SK-N-SH (cell line): ENCODE results near the gene GRIN2C. TPM values are rescaled to one million over a fixed set of nuclear protein-coding genes. Genes with fewer than 3 reads are reported as not detected.
A peak's percentile ranks its signal among the peaks of the same experiment; 100 is the strongest.

ENCODE experiments used
- CTCF ChIA-PET: fragments of 300-600, 350-600 bp; formaldehyde crosslinking; extraction: SDS; loops from one replicate; lab custom pipeline; 2021; lab: Yijun Ruan, JAX
- POLR2A ChIA-PET: fragments of 350-600 bp; sonication (Branson Sonifier 250); formaldehyde crosslinking; extraction: SDS; loops from one replicate; lab custom pipeline; 2020; ENCODE audit warnings: antibody characterized with exemption, inconsistent platforms; lab: Yijun Ruan, JAX
- DNase-seq: peaks from one replicate; pipeline ENCODE4 v3.0.0; 2012
- H2AFZ ChIP-seq: fragments of 200-600 bp; sonication (generic); 2 replicates; pipeline ENCODE4 v1.8.1; 2016; ENCODE audit warnings: antibody characterized with exemption, mild to moderate bottlenecking, low read depth
- H3F3A ChIP-seq: fragments of 200-600 bp; sonication (generic); replicated peaks from 2 replicates; pipeline ENCODE3; 2016; ENCODE audit warnings: antibody characterized with exemption, mild to moderate bottlenecking; ENCODE audit not compliant: insufficient read depth
- H3K27ac ChIP-seq, 2 experiments: fragments of 200-500 bp in 1 of 2; fragments of 200-600 bp in 1 of 2; sonication (Bioruptor generic) in 1 of 2; sonication (generic), shearing (Covaris generic) in 1 of 2; 2 replicates each; pipeline versions ENCODE4 v1.5.1 to v1.6.1; 2014 to 2016; ENCODE audit warnings: low read depth in 2 of 2, inconsistent platforms in 1 of 2, low read length in 1 of 2, mild to moderate bottlenecking in 1 of 2, mixed read lengths in 1 of 2
- H3K27me3 ChIP-seq: fragments of 200-600 bp; sonication (generic), shearing (Covaris generic); 2 replicates; pipeline ENCODE4 v1.6.1; 2016; ENCODE audit warnings: mixed run types; ENCODE audit not compliant: insufficient read depth
- H3K36me3 ChIP-seq, 2 experiments: fragments of 200-500 bp in 1 of 2; fragments of 200-600 bp in 1 of 2; sonication (Bioruptor generic) in 1 of 2; sonication (generic) in 1 of 2; replicated peaks in 1 of 2; 2 replicates each; pipeline versions ENCODE3 to v1.5.1; 2014 to 2016; ENCODE audit warnings: low read length in 1 of 2, mild to moderate bottlenecking in 1 of 2; ENCODE audit not compliant: insufficient read depth in 2 of 2, control insufficient read depth in 1 of 2
- H3K4me1 ChIP-seq, 2 experiments: fragments of 200-500 bp in 1 of 2; fragments of 200-600 bp in 1 of 2; sonication (Bioruptor generic) in 1 of 2; sonication (generic), shearing (Covaris generic) in 1 of 2; 2 replicates each; pipeline versions ENCODE4 v1.5.1 to v1.6.1; 2014 to 2016; ENCODE audit warnings: low read depth in 1 of 2, low read length in 1 of 2, mixed run types in 1 of 2; ENCODE audit not compliant: insufficient read depth in 2 of 2, control insufficient read depth in 1 of 2
- H3K4me2 ChIP-seq: fragments of 200-600 bp; sonication (generic), shearing (Covaris generic); 2 replicates; pipeline ENCODE4 v1.6.1; 2017; ENCODE audit warnings: mixed run types
- H3K4me3 ChIP-seq, 2 experiments: fragments of 200-500 bp in 1 of 2; fragments of 200-600 bp in 1 of 2; sonication (Bioruptor generic) in 1 of 2; sonication (generic), shearing (Covaris generic) in 1 of 2; 2 replicates each; pipeline versions ENCODE4 v1.5.1 to v1.8.1; 2014 to 2016; ENCODE audit warnings: low read depth in 2 of 2, inconsistent platforms in 1 of 2, low read length in 1 of 2, mild to moderate bottlenecking in 1 of 2, mixed read lengths in 1 of 2, moderate library complexity in 1 of 2
- H3K79me2 ChIP-seq: fragments of 200-600 bp; sonication (generic); 2 replicates; pipeline ENCODE4 v1.8.1; 2017; ENCODE audit warnings: mild to moderate bottlenecking; ENCODE audit not compliant: insufficient read depth
- H3K9ac ChIP-seq: fragments of 200-600 bp; sonication (generic); 2 replicates; pipeline ENCODE4 v1.6.1; 2017; ENCODE audit warnings: mixed run types
- H3K9me2 ChIP-seq: fragments of 200-600 bp; sonication (generic); 2 replicates; pipeline ENCODE4 v1.6.1; 2017; ENCODE audit warnings: mixed run types
- H3K9me3 ChIP-seq: fragments of 200-600 bp; sonication (generic); 2 replicates; pipeline ENCODE4 v1.6.1; 2017; ENCODE audit warnings: mixed run types, mild to moderate bottlenecking, moderate library complexity
- H4K20me1 ChIP-seq: fragments of 200-600 bp; sonication (generic); 2 replicates; pipeline ENCODE4 v1.6.1; 2017; ENCODE audit warnings: mild to moderate bottlenecking, mixed run types; ENCODE audit not compliant: insufficient read depth
- EZH2phosphoT487 ChIP-seq: fragments of 200-600 bp; sonication (generic); IDR thresholded peaks from 2 replicates; pipeline ENCODE4 v1.6.1; 2017; ENCODE audit warnings: low read depth, mixed run types, mild to moderate bottlenecking, antibody characterized with exemption, moderate library complexity, borderline replicate concordance
- IRF3 ChIP-seq: fragments of 150-350 bp; IDR thresholded peaks from 2 replicates; pipeline ENCODE4 v1.6.1; 2016; ENCODE audit warnings: mild to moderate bottlenecking, low read depth, low read length
- PBX3 ChIP-seq: IDR thresholded peaks from 2 replicates; pipeline ENCODE4; 2012
- RFX5 ChIP-seq: IDR thresholded peaks from 2 replicates; pipeline ENCODE4 v1.6.1; 2012; ENCODE audit warnings: mild to moderate bottlenecking, improper control_type of control experiment, low read length
- WGBS: methylation state at CpG from one replicate; pipeline ENCODE4 v1.1.6; 2017; ENCODE audit warnings: low lambda C conversion rate; 5-methylcytosine and 5-hydroxymethylcytosine counted together
- polyA plus RNA-seq, 3 experiments: library from polyadenylated mRNA; depleted of rRNA; stranded (reverse); fragments of >200 nt; gene quantifications; 2 replicates each; pipeline ENCODE4 v1.2.3, GENCODE V29; 2012

Gene GRIN2C
- polyA plus RNA-seq, 1 of the 3 experiments (the other 2 are of a cell fraction): 0.39 TPM

GRCh38 chr17:74861662-74862107 lies 2.0 kb upstream of the GRIN2C start:
- POLR2A ChIA-PET: interaction anchor here (0.6 to 3.8 kb wide), 4 partner anchors 10 to 72 kb away, joined by 5 to 14 read pairs (median 7); partner anchors contain the start of gene FDXR
- peaks cover 0 to 12% of the 10 kb centered on the region in 2 experiments; a peak in 2 of 4 replicates for H3K4me1 ChIP-seq
- H3K27ac ChIP-seq: no peak overlapping the region
- no peaks in the 10 kb centered on the region for H3K79me2 ChIP-seq
- H3K27me3 ChIP-seq: peaks cover 42% of the 10 kb centered on the region
- H3F3A ChIP-seq: peaks cover 6% of the 10 kb centered on the region
- no peaks in the 10 kb centered on the region for H3K9me3 ChIP-seq
- 42% methylated on average over 5 of the region's 36 CpGs for WGBS
- no peak overlapping the region for H2AFZ ChIP-seq
- no peak for DNase-seq
- no peak overlapping the region for H3K4me3 ChIP-seq
- no peak overlapping the region for H3K9ac ChIP-seq
- no peak overlapping the region for H3K4me2 ChIP-seq
- H3K9me2 ChIP-seq: no peaks in the 10 kb centered on the region
- H4K20me1 ChIP-seq: peaks cover 28% of the 10 kb centered on the region
- TF ChIP-seq RFX5: no peak
- 0 out of 2 replicates have a peak, but pooled peaks have one; percentile 4 for TF ChIP-seq PBX3
- TF ChIP-seq, all 33 proteins: peak for 1
- CTCF ChIA-PET: interaction anchor here (0.6 to 98.1 kb wide), 29 partner anchors 2 to 494 kb away, joined by 3 to 3869 read pairs (median 4); partner anchors contain the start of genes FADS6, FDXR, GRIN2C and MRPL58
- peaks cover 10 to 25% of the 10 kb centered on the region in 2 experiments for H3K36me3 ChIP-seq

GRCh38 chr17:74860872-74861661 lies 1.4 kb upstream of the GRIN2C start:
- POLR2A ChIA-PET: interaction anchor here (0.6 to 3.8 kb wide), 3 partner anchors 12 to 72 kb away, joined by 5 to 14 read pairs (median 9); partner anchors contain the start of gene FDXR
- Histone ChIP-seq H3K9ac (no peak overlapping the region), H3K9me3 (no peaks in the 10 kb centered on the region), H3K27ac (no peak overlapping the region), H3K4me1 (peaks cover 0 to 12% of the 10 kb centered on the region in 2 experiments; a peak in 2 of 4 replicates), H3K4me2 (peak overlapping the region; percentile 76; the same call in 1 of the 2 replicates), H3K9me2 (no peaks in the 10 kb centered on the region), H3K79me2 (no peaks in the 10 kb centered on the region), H3K27me3 (peaks cover 42% of the 10 kb centered on the region), H4K20me1 (peaks cover 28% of the 10 kb centered on the region), H3K36me3 (peaks cover 10 to 21% of the 10 kb centered on the region in 2 experiments), H3K4me3 (no peak overlapping the region), H3F3A (peaks cover 6% of the 10 kb centered on the region), H2AFZ (no peak overlapping the region)
- 10% methylated on average over 29 of the region's 96 CpGs for WGBS
- peak; percentile 75; the same call in 1 of the 2 replicates for TF ChIP-seq EZH2phosphoT487
- no peak for TF ChIP-seq IRF3
- DNase-seq: peak; percentile 70
- CTCF ChIA-PET: interaction anchor here (0.9 to 98.1 kb wide), 18 partner anchors 1 to 413 kb away, joined by 3 to 3869 read pairs (median 10); partner anchors contain the start of genes FADS6, FDXR, GRIN2C and MRPL58
